GM19035 (cell line): ENCODE data around the gene SLC12A6.
A peak's percentile ranks its signal among the peaks of the same experiment; 100 is the strongest.

Experiments
- ATAC-seq: cut with Tn5 transposase; IDR thresholded peaks from one replicate; pipeline ENCODE4 v1.9.1; 2021; ENCODE audit not compliant: unreplicated experiment

SLC12A6 gene

GRCh38 chr15:34266751-34267150 is 70.8 kb downstream of the SLC12A6 start:
- ATAC-seq, result no peak

- no peak for ATAC-seq
These were observed 73.5 kb downstream of the SLC12A6 start for GRCh38 chr15:34264076-34264475.

- ATAC-seq, result no peak
These were observed 75.2 kb downstream of the SLC12A6 start for GRCh38 chr15:34262362-34262761.

- ATAC-seq, result no peak
These were observed 78.0 kb downstream of the SLC12A6 start for GRCh38 chr15:34259566-34259965.

- ATAC-seq, result no peak
These were observed 79.4 kb downstream of the SLC12A6 start for GRCh38 chr15:34258151-34258550.

GRCh38 chr15:34252545-34252944 is 85.0 kb downstream of the SLC12A6 start:
- ATAC-seq, result no peak

- ATAC-seq, result no peak
These were observed 89.4 kb downstream of the SLC12A6 start for GRCh38 chr15:34248190-34248589.

- no peak for ATAC-seq
These were observed 91.2 kb downstream of the SLC12A6 start for GRCh38 chr15:34246276-34246976.

- ATAC-seq, result no peak
These were observed 94.4 kb downstream of the SLC12A6 start for GRCh38 chr15:34243226-34243625.

- ATAC-seq, result no peak
These were observed 95.3 kb downstream of the SLC12A6 start for GRCh38 chr15:34242331-34242710.

GRCh38 chr15:34241376-34242330 is 95.9 kb downstream of the SLC12A6 start:
- ATAC-seq, result peak; percentile 68

- ATAC-seq, result no peak
These were observed 97.0 kb downstream of the SLC12A6 start for GRCh38 chr15:34240537-34240936.

- no peak for ATAC-seq
These were observed 98.3 kb downstream of the SLC12A6 start for GRCh38 chr15:34239151-34239808.

- no peak for ATAC-seq
These were observed 104.0 kb downstream of the SLC12A6 start for GRCh38 chr15:34233614-34234013.

- no peak for ATAC-seq
These were observed 113.5 kb downstream of the SLC12A6 start for GRCh38 chr15:34223904-34224596.

GRCh38 chr15:34217587-34218225 is 119.9 kb downstream of the SLC12A6 start:
- ATAC-seq, result no peak

- no peak for ATAC-seq
These were observed 120.9 kb downstream of the SLC12A6 start for GRCh38 chr15:34216527-34217270.

GRCh38 chr15:34214135-34214534 is 123.4 kb downstream of the SLC12A6 start:
- ATAC-seq, result no peak

- ATAC-seq, result no peak
These were observed 123.9 kb downstream of the SLC12A6 start for GRCh38 chr15:34213690-34214089.
